GM23338 (cell line): ENCODE measurements around the gene SERPINI1. TPM values are rescaled to one million over a fixed set of nuclear protein-coding genes. Genes with fewer than 3 reads are reported as not detected.

Source experiments
- ATAC-seq: fragments of 200-7000 bp; cut with Tn5 transposase; 3 replicates; pipeline ENCODE4 v1.9.1; 2020
- DNase-seq: peaks from one replicate; pipeline ENCODE4 v3.0.0-alpha.2; 2015; ENCODE audit warnings: low spot score
- H2AFZ ChIP-seq: fragments of 200-600 bp; sonication (generic); 2 replicates; pipeline ENCODE4 v1.8.0; 2016; ENCODE audit warnings: antibody characterized with exemption, mild to moderate bottlenecking, moderate library complexity
- H3F3A ChIP-seq: fragments of 200-600 bp; sonication (generic); replicated peaks from 2 replicates; pipeline ENCODE4 v1.8.0; 2017; ENCODE audit warnings: antibody characterized with exemption, mixed run types, low read depth
- H3K27ac ChIP-seq: fragments of 200-600 bp; sonication (generic); 2 replicates; pipeline ENCODE4 v1.6.1; 2016; ENCODE audit warnings: low read depth
- H3K27me3 ChIP-seq: fragments of 200-600 bp; sonication (generic); 2 replicates; pipeline ENCODE4 v1.8.0; 2016; ENCODE audit warnings: mild to moderate bottlenecking, mixed run types, moderate library complexity; ENCODE audit not compliant: insufficient read depth
- H3K36me3 ChIP-seq: fragments of 200-600 bp; sonication (generic); 2 replicates; pipeline ENCODE4 v1.8.0; 2016; ENCODE audit warnings: mild to moderate bottlenecking; ENCODE audit not compliant: insufficient read depth
- H3K4me1 ChIP-seq: fragments of 200-600 bp; sonication (generic); 2 replicates; pipeline ENCODE4 v1.8.0; 2016; ENCODE audit warnings: mild to moderate bottlenecking, moderate library complexity; ENCODE audit not compliant: insufficient read depth
- H3K4me2 ChIP-seq: fragments of 200-600 bp; sonication (generic); 2 replicates; pipeline ENCODE4 v1.7.1; 2017; ENCODE audit warnings: mixed run types
- H3K4me3 ChIP-seq: fragments of 200-600 bp; sonication (generic); 2 replicates; pipeline ENCODE4 v1.6.1; 2016; ENCODE audit warnings: mixed run types
- H3K79me2 ChIP-seq: fragments of 200-600 bp; sonication (generic); replicated peaks from 2 replicates; pipeline ENCODE4 v1.8.0; 2017; ENCODE audit warnings: mild to moderate bottlenecking; ENCODE audit not compliant: insufficient read depth
- H3K9me2 ChIP-seq: fragments of 200-600 bp; sonication (generic); 2 replicates; pipeline ENCODE4 v1.8.0; 2017; ENCODE audit not compliant: insufficient read depth
- H4K20me1 ChIP-seq: fragments of 200-600 bp; sonication (generic); replicated peaks from 2 replicates; pipeline ENCODE4 v1.8.0; 2017; ENCODE audit warnings: mild to moderate bottlenecking; ENCODE audit not compliant: insufficient read depth
- H3K27ac Mint-ChIP-seq: 2 replicates; pipeline ENCODE4 v1.8.0; 2020; ENCODE audit warnings: inconsistent platforms, mild to moderate bottlenecking, moderate library complexity, mixed read lengths
- H3K27me3 Mint-ChIP-seq: 3 replicates; pipeline ENCODE4 v1.8.0; 2022; ENCODE audit warnings: low read depth, mild to moderate bottlenecking, moderate library complexity, mixed read lengths, inconsistent platforms; ENCODE audit not compliant: insufficient read depth, poor library complexity
- H3K36me3 Mint-ChIP-seq: 3 replicates; pipeline ENCODE4 v1.8.0; 2021; ENCODE audit warnings: low read depth, mild to moderate bottlenecking, inconsistent platforms, moderate library complexity, mixed read lengths
- H3K4me1 Mint-ChIP-seq: 3 replicates; pipeline ENCODE4 v1.8.0; 2020; ENCODE audit warnings: mild to moderate bottlenecking, inconsistent platforms, mixed read lengths
- H3K4me3 Mint-ChIP-seq: 3 replicates; pipeline ENCODE4 v1.8.0; 2021; ENCODE audit warnings: moderate library complexity, mild to moderate bottlenecking, inconsistent platforms, mixed read lengths
- H3K9me3 Mint-ChIP-seq: 3 replicates; pipeline ENCODE4 v1.8.0; 2020; ENCODE audit warnings: moderate library complexity, mild to moderate bottlenecking, inconsistent platforms, mixed read lengths
- CREB1 ChIP-seq: fragments of 250-450 bp; sonication (Bioruptor Pico); IDR thresholded peaks from 2 replicates; pipeline ENCODE4 v1.5.0; 2020; ENCODE audit warnings: low read depth, mild to moderate bottlenecking, moderate library complexity
- EZH2 ChIP-seq: fragments of 200-600 bp; sonication (generic); IDR thresholded peaks from one replicate; pipeline ENCODE4 v1.8.0; 2017; ENCODE audit warnings: antibody characterized with exemption, mild to moderate bottlenecking, low read depth; ENCODE audit not compliant: unreplicated experiment
- EZH2phosphoT487 ChIP-seq: fragments of 200-600 bp; sonication (generic); IDR thresholded peaks from one replicate; pipeline ENCODE4 v1.8.1; 2018; ENCODE audit warnings: antibody characterized with exemption; ENCODE audit not compliant: unreplicated experiment
- JUNB ChIP-seq: IDR thresholded peaks from one replicate; pipeline ENCODE4 v1.6.1; 2016; ENCODE audit warnings: antibody characterized with exemption; ENCODE audit not compliant: unreplicated experiment
- NANOG ChIP-seq: IDR thresholded peaks from 2 replicates; pipeline ENCODE4 v1.6.1; 2016; ENCODE audit warnings: antibody characterized with exemption, borderline replicate concordance
- POLR2AphosphoS5 ChIP-seq: IDR thresholded peaks from 2 replicates; pipeline ENCODE4 v1.6.1; 2016; ENCODE audit warnings: antibody characterized with exemption, low read depth
- STAT1 ChIP-seq: IDR thresholded peaks from one replicate; pipeline ENCODE4 v1.6.1; 2016; ENCODE audit warnings: antibody characterized with exemption; ENCODE audit not compliant: unreplicated experiment
- ZNF114 ChIP-seq: fragments of 250-450 bp; sonication (Bioruptor Pico); IDR thresholded peaks from 2 replicates; pipeline ENCODE4 v1.5.0; 2020; ENCODE audit warnings: mild to moderate bottlenecking, moderate library complexity
- ZNF331 ChIP-seq: fragments of 250-450 bp; sonication (Bioruptor Pico); IDR thresholded peaks from 2 replicates; pipeline ENCODE4 v1.5.0; 2020; ENCODE audit warnings: low read depth, mild to moderate bottlenecking, moderate library complexity
- polyA plus RNA-seq: library from polyadenylated mRNA; unstranded; fragments of >200 nt; fragmentation: Nextera tagmentation; extraction: Ambion mirVana; gene quantifications from 2 replicates; pipeline ENCODE4 v1.2.1, GENCODE V29; 2016
- total RNA-seq: library from RNA; depleted of rRNA; stranded (reverse); fragments of >200 nt; shearing (Covaris generic); gene quantifications from 2 replicates; pipeline ENCODE4 v1.2.3, GENCODE V29; 2014
- TF ChIP-seq, protein P1 (sequence below): fragments of 250-450 bp; sonication (Bioruptor Pico); IDR thresholded peaks from 2 replicates; pipeline ENCODE4 v1.5.0; 2020; ENCODE audit warnings: mild to moderate bottlenecking, moderate library complexity
- TF ChIP-seq, protein P2 (sequence below): IDR thresholded peaks from one replicate; pipeline ENCODE4 v1.6.1; 2018; ENCODE audit warnings: antibody characterized with exemption; ENCODE audit not compliant: unreplicated experiment
- TF ChIP-seq, protein P3 (sequence below), 2 experiments: fragments of 200-600 bp in 1 of 2; sonication (generic) in 1 of 2; conservative IDR thresholded peaks; 2 replicates each; pipeline versions ENCODE4 v1.5.1 to v1.6.1; 2016 to 2017; ENCODE audit warnings: antibody characterized with exemption in 2 of 2, low read depth in 2 of 2, mild to moderate bottlenecking in 2 of 2, moderate library complexity in 1 of 2
- TF ChIP-seq, protein P4 (sequence below): IDR thresholded peaks from 2 replicates; pipeline ENCODE4 v1.6.1; 2016; ENCODE audit warnings: antibody characterized with exemption

Gene SERPINI1
- total and polyA plus RNA-seq, 2 experiments from 2014 or later: 9.2 to 26.6 TPM

DNA sequence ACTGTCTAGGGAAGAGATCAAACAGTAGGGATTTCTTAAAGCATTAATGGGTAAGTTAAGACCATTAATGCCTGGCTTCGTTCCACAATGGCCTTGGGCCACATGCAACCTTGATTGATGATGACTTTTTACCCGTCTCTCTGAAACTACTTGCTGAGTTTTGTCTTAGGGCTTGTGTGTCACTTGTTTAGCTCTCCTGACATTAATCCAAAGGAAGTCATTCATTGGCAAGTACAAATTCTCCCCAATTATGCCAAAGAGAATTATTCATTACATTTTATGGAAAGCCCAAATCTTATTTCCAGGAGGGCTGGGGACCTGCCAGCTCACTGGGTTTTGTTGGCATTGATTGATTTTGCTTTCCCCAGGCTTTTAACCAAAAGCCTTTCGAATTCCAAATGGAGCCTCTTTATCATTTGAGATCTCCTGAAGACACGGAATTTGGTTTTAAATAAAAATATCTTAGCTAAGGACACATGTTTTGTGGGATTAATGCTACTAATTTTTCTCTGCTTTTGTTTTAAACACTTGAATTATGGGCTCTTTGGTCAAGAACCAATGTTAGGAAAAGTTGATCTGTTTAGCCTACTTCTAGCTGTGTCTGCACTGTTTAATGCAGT is 40.7 kb downstream of the SERPINI1 start:
- H3K36me3 ChIP-seq: no peaks in the 10 kb centered on the region

More for the DNA sequence above, 40.7 kb downstream of the SERPINI1 start:
- Histone ChIP-seq H3F3A (no peaks in the 10 kb centered on the region), H4K20me1 (no peaks in the 10 kb centered on the region), H3K4me3 (no peak overlapping the region), H3K27me3 (no peaks in the 10 kb centered on the region), H3K4me1 (peaks cover 16% of the 10 kb centered on the region), H3K9me2 (no peaks in the 10 kb centered on the region), H3K27ac (no peak overlapping the region), H2AFZ (no peak overlapping the region), H3K79me2 (no peaks in the 10 kb centered on the region), H3K4me2 (no peak overlapping the region)
- Mint-ChIP-seq H3K36me3 (peaks cover 3% of the 10 kb centered on the region; the same call in 1 of the 3 replicates), H3K4me1 (peaks cover 13% of the 10 kb centered on the region), H3K9me3 (peaks cover 5% of the 10 kb centered on the region; the same call in 1 of the 3 replicates), H3K4me3 (no peak overlapping the region), H3K27me3 (no peaks in the 10 kb centered on the region), H3K27ac (no peak overlapping the region)
- DNase-seq (no peak), ATAC-seq (no peak)
- TF ChIP-seq, protein P1, sequence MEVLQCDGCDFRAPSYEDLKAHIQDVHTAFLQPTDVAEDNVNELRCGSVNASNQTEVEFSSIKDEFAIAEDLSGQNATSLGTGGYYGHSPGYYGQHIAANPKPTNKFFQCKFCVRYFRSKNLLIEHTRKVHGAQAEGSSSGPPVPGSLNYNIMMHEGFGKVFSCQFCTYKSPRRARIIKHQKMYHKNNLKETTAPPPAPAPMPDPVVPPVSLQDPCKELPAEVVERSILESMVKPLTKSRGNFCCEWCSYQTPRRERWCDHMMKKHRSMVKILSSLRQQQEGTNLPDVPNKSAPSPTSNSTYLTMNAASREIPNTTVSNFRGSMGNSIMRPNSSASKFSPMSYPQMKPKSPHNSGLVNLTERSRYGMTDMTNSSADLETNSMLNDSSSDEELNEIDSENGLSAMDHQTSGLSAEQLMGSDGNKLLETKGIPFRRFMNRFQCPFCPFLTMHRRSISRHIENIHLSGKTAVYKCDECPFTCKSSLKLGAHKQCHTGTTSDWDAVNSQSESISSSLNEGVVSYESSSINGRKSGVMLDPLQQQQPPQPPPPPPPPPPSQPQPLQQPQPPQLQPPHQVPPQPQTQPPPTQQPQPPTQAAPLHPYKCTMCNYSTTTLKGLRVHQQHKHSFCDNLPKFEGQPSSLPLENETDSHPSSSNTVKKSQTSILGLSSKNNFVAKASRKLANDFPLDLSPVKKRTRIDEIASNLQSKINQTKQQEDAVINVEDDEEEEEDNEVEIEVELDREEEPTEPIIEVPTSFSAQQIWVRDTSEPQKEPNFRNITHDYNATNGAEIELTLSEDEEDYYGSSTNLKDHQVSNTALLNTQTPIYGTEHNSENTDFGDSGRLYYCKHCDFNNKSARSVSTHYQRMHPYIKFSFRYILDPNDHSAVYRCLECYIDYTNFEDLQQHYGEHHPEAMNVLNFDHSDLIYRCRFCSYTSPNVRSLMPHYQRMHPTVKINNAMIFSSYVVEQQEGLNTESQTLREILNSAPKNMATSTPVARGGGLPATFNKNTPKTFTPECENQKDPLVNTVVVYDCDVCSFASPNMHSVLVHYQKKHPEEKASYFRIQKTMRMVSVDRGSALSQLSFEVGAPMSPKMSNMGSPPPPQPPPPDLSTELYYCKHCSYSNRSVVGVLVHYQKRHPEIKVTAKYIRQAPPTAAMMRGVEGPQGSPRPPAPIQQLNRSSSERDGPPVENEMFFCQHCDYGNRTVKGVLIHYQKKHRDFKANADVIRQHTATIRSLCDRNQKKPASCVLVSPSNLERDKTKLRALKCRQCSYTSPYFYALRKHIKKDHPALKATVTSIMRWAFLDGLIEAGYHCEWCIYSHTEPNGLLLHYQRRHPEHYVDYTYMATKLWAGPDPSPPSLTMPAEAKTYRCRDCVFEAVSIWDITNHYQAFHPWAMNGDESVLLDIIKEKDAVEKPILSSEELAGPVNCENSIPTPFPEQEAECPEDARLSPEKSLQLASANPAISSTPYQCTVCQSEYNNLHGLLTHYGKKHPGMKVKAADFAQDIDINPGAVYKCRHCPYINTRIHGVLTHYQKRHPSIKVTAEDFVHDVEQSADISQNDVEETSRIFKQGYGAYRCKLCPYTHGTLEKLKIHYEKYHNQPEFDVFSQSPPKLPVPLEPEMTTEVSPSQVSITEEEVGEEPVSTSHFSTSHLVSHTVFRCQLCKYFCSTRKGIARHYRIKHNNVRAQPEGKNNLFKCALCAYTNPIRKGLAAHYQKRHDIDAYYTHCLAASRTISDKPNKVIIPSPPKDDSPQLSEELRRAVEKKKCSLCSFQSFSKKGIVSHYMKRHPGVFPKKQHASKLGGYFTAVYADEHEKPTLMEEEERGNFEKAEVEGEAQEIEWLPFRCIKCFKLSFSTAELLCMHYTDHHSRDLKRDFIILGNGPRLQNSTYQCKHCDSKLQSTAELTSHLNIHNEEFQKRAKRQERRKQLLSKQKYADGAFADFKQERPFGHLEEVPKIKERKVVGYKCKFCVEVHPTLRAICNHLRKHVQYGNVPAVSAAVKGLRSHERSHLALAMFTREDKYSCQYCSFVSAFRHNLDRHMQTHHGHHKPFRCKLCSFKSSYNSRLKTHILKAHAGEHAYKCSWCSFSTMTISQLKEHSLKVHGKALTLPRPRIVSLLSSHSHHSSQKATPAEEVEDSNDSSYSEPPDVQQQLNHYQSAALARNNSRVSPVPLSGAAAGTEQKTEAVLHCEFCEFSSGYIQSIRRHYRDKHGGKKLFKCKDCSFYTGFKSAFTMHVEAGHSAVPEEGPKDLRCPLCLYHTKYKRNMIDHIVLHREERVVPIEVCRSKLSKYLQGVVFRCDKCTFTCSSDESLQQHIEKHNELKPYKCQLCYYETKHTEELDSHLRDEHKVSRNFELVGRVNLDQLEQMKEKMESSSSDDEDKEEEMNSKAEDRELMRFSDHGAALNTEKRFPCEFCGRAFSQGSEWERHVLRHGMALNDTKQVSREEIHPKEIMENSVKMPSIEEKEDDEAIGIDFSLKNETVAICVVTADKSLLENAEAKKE: no peak
- TF ChIP-seq, protein P2, sequence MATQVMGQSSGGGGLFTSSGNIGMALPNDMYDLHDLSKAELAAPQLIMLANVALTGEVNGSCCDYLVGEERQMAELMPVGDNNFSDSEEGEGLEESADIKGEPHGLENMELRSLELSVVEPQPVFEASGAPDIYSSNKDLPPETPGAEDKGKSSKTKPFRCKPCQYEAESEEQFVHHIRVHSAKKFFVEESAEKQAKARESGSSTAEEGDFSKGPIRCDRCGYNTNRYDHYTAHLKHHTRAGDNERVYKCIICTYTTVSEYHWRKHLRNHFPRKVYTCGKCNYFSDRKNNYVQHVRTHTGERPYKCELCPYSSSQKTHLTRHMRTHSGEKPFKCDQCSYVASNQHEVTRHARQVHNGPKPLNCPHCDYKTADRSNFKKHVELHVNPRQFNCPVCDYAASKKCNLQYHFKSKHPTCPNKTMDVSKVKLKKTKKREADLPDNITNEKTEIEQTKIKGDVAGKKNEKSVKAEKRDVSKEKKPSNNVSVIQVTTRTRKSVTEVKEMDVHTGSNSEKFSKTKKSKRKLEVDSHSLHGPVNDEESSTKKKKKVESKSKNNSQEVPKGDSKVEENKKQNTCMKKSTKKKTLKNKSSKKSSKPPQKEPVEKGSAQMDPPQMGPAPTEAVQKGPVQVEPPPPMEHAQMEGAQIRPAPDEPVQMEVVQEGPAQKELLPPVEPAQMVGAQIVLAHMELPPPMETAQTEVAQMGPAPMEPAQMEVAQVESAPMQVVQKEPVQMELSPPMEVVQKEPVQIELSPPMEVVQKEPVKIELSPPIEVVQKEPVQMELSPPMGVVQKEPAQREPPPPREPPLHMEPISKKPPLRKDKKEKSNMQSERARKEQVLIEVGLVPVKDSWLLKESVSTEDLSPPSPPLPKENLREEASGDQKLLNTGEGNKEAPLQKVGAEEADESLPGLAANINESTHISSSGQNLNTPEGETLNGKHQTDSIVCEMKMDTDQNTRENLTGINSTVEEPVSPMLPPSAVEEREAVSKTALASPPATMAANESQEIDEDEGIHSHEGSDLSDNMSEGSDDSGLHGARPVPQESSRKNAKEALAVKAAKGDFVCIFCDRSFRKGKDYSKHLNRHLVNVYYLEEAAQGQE: no peak
- TF ChIP-seq STAT1 (no peak), EZH2phosphoT487 (no peak), ZNF331 (no peak), NANOG (no peak), POLR2AphosphoS5 (no peak), JUNB (no peak), CREB1 (CRISPR knock-in tag) (no peak), ZNF114 (CRISPR knock-in tag) (no peak), EZH2 (no peak)
- TF ChIP-seq, protein P3, sequence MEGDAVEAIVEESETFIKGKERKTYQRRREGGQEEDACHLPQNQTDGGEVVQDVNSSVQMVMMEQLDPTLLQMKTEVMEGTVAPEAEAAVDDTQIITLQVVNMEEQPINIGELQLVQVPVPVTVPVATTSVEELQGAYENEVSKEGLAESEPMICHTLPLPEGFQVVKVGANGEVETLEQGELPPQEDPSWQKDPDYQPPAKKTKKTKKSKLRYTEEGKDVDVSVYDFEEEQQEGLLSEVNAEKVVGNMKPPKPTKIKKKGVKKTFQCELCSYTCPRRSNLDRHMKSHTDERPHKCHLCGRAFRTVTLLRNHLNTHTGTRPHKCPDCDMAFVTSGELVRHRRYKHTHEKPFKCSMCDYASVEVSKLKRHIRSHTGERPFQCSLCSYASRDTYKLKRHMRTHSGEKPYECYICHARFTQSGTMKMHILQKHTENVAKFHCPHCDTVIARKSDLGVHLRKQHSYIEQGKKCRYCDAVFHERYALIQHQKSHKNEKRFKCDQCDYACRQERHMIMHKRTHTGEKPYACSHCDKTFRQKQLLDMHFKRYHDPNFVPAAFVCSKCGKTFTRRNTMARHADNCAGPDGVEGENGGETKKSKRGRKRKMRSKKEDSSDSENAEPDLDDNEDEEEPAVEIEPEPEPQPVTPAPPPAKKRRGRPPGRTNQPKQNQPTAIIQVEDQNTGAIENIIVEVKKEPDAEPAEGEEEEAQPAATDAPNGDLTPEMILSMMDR (conservative IDR thresholded peaks at IDR 0.05; ENCODE audit: low read depth in 2 of 2): no peak
- TF ChIP-seq, protein P4, sequence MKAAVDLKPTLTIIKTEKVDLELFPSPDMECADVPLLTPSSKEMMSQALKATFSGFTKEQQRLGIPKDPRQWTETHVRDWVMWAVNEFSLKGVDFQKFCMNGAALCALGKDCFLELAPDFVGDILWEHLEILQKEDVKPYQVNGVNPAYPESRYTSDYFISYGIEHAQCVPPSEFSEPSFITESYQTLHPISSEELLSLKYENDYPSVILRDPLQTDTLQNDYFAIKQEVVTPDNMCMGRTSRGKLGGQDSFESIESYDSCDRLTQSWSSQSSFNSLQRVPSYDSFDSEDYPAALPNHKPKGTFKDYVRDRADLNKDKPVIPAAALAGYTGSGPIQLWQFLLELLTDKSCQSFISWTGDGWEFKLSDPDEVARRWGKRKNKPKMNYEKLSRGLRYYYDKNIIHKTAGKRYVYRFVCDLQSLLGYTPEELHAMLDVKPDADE: no peak
